ENCODE measurements around the gene VPS51.

VPS51 gene

GRCh38 chr11:65150509-65151299 lies 54.7 kb downstream of the VPS51 start:
- no peak for TF ChIP-seq CTCF (conservative IDR thresholded peaks at IDR 0.05; ENCODE audit: control insufficient read depth, insufficient read depth, low read depth, low read length)
- DNase-seq (ENCODE audit: low read depth) = peak; percentile 89
- no peak overlapping the region for H3K4me3 ChIP-seq (ENCODE audit: control insufficient read depth, low read depth, low read length)

GRCh38 chr11:65151331-65151899 lies 55.4 kb downstream of the VPS51 start:
- DNase-seq (ENCODE audit: low read depth) = no peak
- no peak for TF ChIP-seq CTCF (conservative IDR thresholded peaks at IDR 0.05; ENCODE audit: control insufficient read depth, insufficient read depth, low read depth, low read length)
- no peak overlapping the region for H3K4me3 ChIP-seq (ENCODE audit: control insufficient read depth, low read depth, low read length)

- no peak overlapping the region for H3K4me3 ChIP-seq (ENCODE audit: control insufficient read depth, low read depth, low read length)
- TF ChIP-seq CTCF (conservative IDR thresholded peaks at IDR 0.05; ENCODE audit: control insufficient read depth, insufficient read depth, low read depth, low read length) = no peak
- no peak for DNase-seq (ENCODE audit: low read depth)
These were observed 56.1 kb downstream of the VPS51 start for GRCh38 chr11:65152122-65152521.

- DNase-seq (ENCODE audit: low read depth) = no peak
- TF ChIP-seq CTCF (conservative IDR thresholded peaks at IDR 0.05; ENCODE audit: control insufficient read depth, insufficient read depth, low read depth, low read length) = no peak
- no peak overlapping the region for H3K4me3 ChIP-seq (ENCODE audit: control insufficient read depth, low read depth, low read length)
These were observed 60.2 kb downstream of the VPS51 start for GRCh38 chr11:65156256-65156655.

- no peak for DNase-seq (ENCODE audit: low read depth)
- no peak overlapping the region for H3K4me3 ChIP-seq (ENCODE audit: control insufficient read depth, low read depth, low read length)
- no peak for TF ChIP-seq CTCF (conservative IDR thresholded peaks at IDR 0.05; ENCODE audit: control insufficient read depth, insufficient read depth, low read depth, low read length)
These were observed 60.9 kb downstream of the VPS51 start for GRCh38 chr11:65156926-65157325.

- no peak overlapping the region for H3K4me3 ChIP-seq (ENCODE audit: control insufficient read depth, low read depth, low read length)
- TF ChIP-seq CTCF (conservative IDR thresholded peaks at IDR 0.05; ENCODE audit: control insufficient read depth, insufficient read depth, low read depth, low read length) = no peak
- no peak for DNase-seq (ENCODE audit: low read depth)
These were observed 61.3 kb downstream of the VPS51 start for GRCh38 chr11:65157336-65157735.
